GM12878 (cell line): ENCODE measurements around the gene PRR16. TPM values are rescaled to one million over a fixed set of nuclear protein-coding genes. Genes with fewer than 3 reads are reported as not detected.

Experiments used
- ATAC-seq: fragments of 200-7000 bp; cut with Tn5 transposase; 3 replicates; pipeline ENCODE4 v1.9.1; 2020; ENCODE audit warnings: mild to moderate bottlenecking, moderate library complexity
- BruUV-seq: library from RNA; stranded (reverse); fragments of 400-500 nt; replicated peaks from 2 replicates; lab custom pipeline; 2021; lab: Mats Ljungman, UMichigan
- CTCF ChIA-PET: fragments of 300-600 bp; sonication (Branson Sonifier 250); formaldehyde crosslinking; extraction: SDS; loops from one replicate; lab custom pipeline; 2021; ENCODE audit warnings: inconsistent platforms; lab: Yijun Ruan, JAX
- POLR2A ChIA-PET: fragments of 350-600 bp; formaldehyde crosslinking; extraction: SDS; loops from one replicate; lab custom pipeline; 2021; ENCODE audit warnings: inconsistent platforms; lab: Charles Lee
- RAD21 ChIA-PET: fragments of 300-600 bp; sonication (Branson Sonifier 250); formaldehyde crosslinking; loops from one replicate; lab custom pipeline; 2023; ENCODE audit warnings: antibody characterized with exemption; ENCODE audit not compliant: unreplicated experiment; lab: Charles Lee
- SMC1A ChIA-PET: fragments of 300-600 bp; sonication (Branson Sonifier 250); formaldehyde crosslinking; loops from one replicate; lab custom pipeline; 2023; ENCODE audit not compliant: unreplicated experiment, uncharacterized antibody; lab: Charles Lee
- DNase-seq: peaks from one replicate; pipeline ENCODE4 v3.0.0-alpha.2; 2011; ENCODE audit warnings: low read depth, low spot score
- FAIRE-seq: peaks from 3 replicates; lab custom pipeline; 2011; peaks lifted over from hg19 to GRCh38; lab: Jason Lieb, UNC
- H2AFZ ChIP-seq: 2 replicates; pipeline ENCODE4 v1.6.0; 2011; ENCODE audit warnings: low read depth, low read length, control low read depth; ENCODE audit not compliant: control insufficient read depth
- H3K27ac ChIP-seq: 2 replicates; pipeline ENCODE4 v1.5.1; 2011; ENCODE audit warnings: control low read depth; ENCODE audit not compliant: control insufficient read depth, insufficient read depth
- H3K27me3 ChIP-seq, 2 experiments: replicated peaks in 1 of 2; 2 replicates each; pipeline versions ENCODE4 v1.6.0 to v1.6.1; 2011; ENCODE audit warnings: low read length in 1 of 2; ENCODE audit not compliant: control insufficient read depth in 2 of 2, insufficient read depth in 2 of 2
- H3K36me3 ChIP-seq, 2 experiments: 2 replicates each; pipeline ENCODE4 v1.5.1; 2011; ENCODE audit warnings: low read length in 1 of 2; ENCODE audit not compliant: control insufficient read depth in 2 of 2, insufficient read depth in 2 of 2
- H3K4me1 ChIP-seq: 2 replicates; pipeline ENCODE4 v1.6.1; 2011; ENCODE audit warnings: mild to moderate bottlenecking, low read length, moderate library complexity, mixed read lengths; ENCODE audit not compliant: control insufficient read depth, insufficient read depth
- H3K4me2 ChIP-seq: 2 replicates; pipeline ENCODE4 v1.6.0; 2011; ENCODE audit warnings: control low read depth; ENCODE audit not compliant: control insufficient read depth, insufficient read depth
- H3K4me3 ChIP-seq: fragments of 200-600 bp; sonication (generic); 2 replicates; pipeline ENCODE4 v1.5.1; 2016
- H3K79me2 ChIP-seq: 2 replicates; pipeline ENCODE4 v1.6.0; 2011; ENCODE audit warnings: low read length; ENCODE audit not compliant: control insufficient read depth, insufficient read depth
- H3K9ac ChIP-seq: 2 replicates; pipeline ENCODE4 v1.8.0; 2011; ENCODE audit warnings: low read length, control low read depth, mixed read lengths; ENCODE audit not compliant: control insufficient read depth, insufficient read depth
- H3K9me3 ChIP-seq: replicated peaks from 3 replicates; pipeline ENCODE4 v1.5.1; 2011; ENCODE audit warnings: mild to moderate bottlenecking, low read length; ENCODE audit not compliant: control insufficient read depth, insufficient read depth
- H4K20me1 ChIP-seq: 2 replicates; pipeline ENCODE4 v1.6.0; 2011; ENCODE audit not compliant: control insufficient read depth, insufficient read depth
- BHLHE40 ChIP-seq, 2 experiments: fragments of 450-650 bp in 1 of 2; IDR thresholded peaks; 2 replicates each; pipeline ENCODE4 v1.6.1; 2011 to 2017; ENCODE audit warnings: low read depth in 2 of 2, borderline replicate concordance in 1 of 2, improper control_type of control experiment in 1 of 2, low read length in 1 of 2, mild to moderate bottlenecking in 1 of 2
- CBX5 ChIP-seq: sonication (generic); IDR thresholded peaks from 2 replicates; pipeline ENCODE4 v1.6.1; 2016; ENCODE audit warnings: low read depth, moderate library complexity, mild to moderate bottlenecking, inconsistent platforms
- CHD4 ChIP-seq: fragments of 200-600 bp; sonication (generic); IDR thresholded peaks from 2 replicates; pipeline ENCODE4 v1.6.1; 2016; ENCODE audit warnings: mild to moderate bottlenecking
- FOXM1 ChIP-seq: IDR thresholded peaks from 2 replicates; pipeline ENCODE4 v1.6.1; 2012; ENCODE audit warnings: low read depth, mild to moderate bottlenecking, inconsistent platforms, low read length, moderate library complexity
- GATAD2B ChIP-seq: fragments of 450-650 bp; conservative IDR thresholded peaks from 2 replicates; pipeline ENCODE4 v1.6.1; 2017; ENCODE audit warnings: low read depth, mild to moderate bottlenecking, moderate library complexity
- KLF5 ChIP-seq: fragments of 450-650 bp; IDR thresholded peaks from 2 replicates; pipeline ENCODE4 v1.6.1; 2014; ENCODE audit warnings: mild to moderate bottlenecking; ENCODE audit not compliant: partially characterized antibody
- NR2C2 ChIP-seq: IDR thresholded peaks from 2 replicates; pipeline ENCODE4 v1.6.1; 2011; ENCODE audit warnings: borderline replicate concordance, low read depth; ENCODE audit not compliant: control insufficient read depth, insufficient read length
- NR2F1 ChIP-seq: fragments of 450-650 bp; conservative IDR thresholded peaks from 2 replicates; pipeline ENCODE4 v1.6.1; 2017; ENCODE audit warnings: mild to moderate bottlenecking
- RBBP5 ChIP-seq: fragments of 200-600 bp; sonication (generic); conservative IDR thresholded peaks from 2 replicates; pipeline ENCODE4 v1.6.1; 2016
- SMAD1 ChIP-seq: fragments of 450-650 bp; IDR thresholded peaks from 2 replicates; pipeline ENCODE4 v1.6.1; 2018; ENCODE audit warnings: mild to moderate bottlenecking, low read depth; ENCODE audit not compliant: partially characterized antibody
- SMAD5 ChIP-seq: IDR thresholded peaks from 2 replicates; pipeline ENCODE4 v1.6.1; 2016; ENCODE audit warnings: antibody characterized with exemption, low read depth
- WGBS: methylation state at CpG from one replicate; pipeline ENCODE4 v1.1.6; 2016; ENCODE audit warnings: low lambda C conversion rate; ENCODE audit not compliant: insufficient replicate concordance, insufficient coverage; ENCODE audit errors: missing lambda C conversion rate; 5-methylcytosine and 5-hydroxymethylcytosine counted together
- in situ Hi-C: fragments of 300-500 bp; cut with MboI; formaldehyde crosslinking; loops from 9 replicates; pipeline ENCODE4 v1.14.3; 2018; ENCODE audit warnings: mixed read lengths
- intact Hi-C: fragments of 100-400 bp; cut with micrococcal nuclease; formaldehyde crosslinking; loops from one replicate; pipeline ENCODE4 v1.14.2; 2022; ENCODE audit not compliant: unreplicated experiment
- polyA plus RNA-seq, 11 experiments: library from polyadenylated mRNA; depleted of rRNA in 4 of 11; unstranded in 6 of 11; stranded (reverse) in 5 of 11; fragments of >200 nt; fragmentation: Nextera tagmentation in 4 of 11; fragmentation: Illumina TruSeq in 1 of 11; extraction: Ambion mirVana in 4 of 11; extraction: Trizol in 1 of 11; gene quantifications; 1 replicate in 1 of 11; 2 replicates in 10 of 11; pipeline versions ENCODE4 v1.2.1 to v1.2.3, GENCODE V29; 2011 to 2016; ENCODE audit warnings: inconsistent platforms in 2 of 11, missing spikeins in 2 of 11, low read depth in 1 of 11
- total RNA-seq, 4 experiments: library from RNA; depleted of rRNA in 3 of 4; stranded (reverse); fragments of >200 nt in 3 of 4; fragmentation: Illumina TruSeq in 1 of 4; extraction: Trizol in 1 of 4; gene quantifications; 2 replicates each; pipeline versions ENCODE4 v1.2.1 to v1.2.3, GENCODE V29; 2013 to 2021
- TF ChIP-seq, protein P1 (sequence below): IDR thresholded peaks from 2 replicates; pipeline ENCODE4 v1.6.1; 2012; ENCODE audit warnings: mild to moderate bottlenecking, low read depth, low read length
- TF ChIP-seq, protein P2 (sequence below): fragments of 150-350 bp; IDR thresholded peaks from 2 replicates; pipeline ENCODE4 v1.6.1; 2016; ENCODE audit warnings: low read depth, low read length
- TF ChIP-seq, protein P3 (sequence below), 3 experiments: IDR thresholded peaks in 2 of 3; conservative IDR thresholded peaks in 1 of 3; 2 replicates each; pipeline ENCODE4 v1.5.1; 2011; ENCODE audit warnings: low read depth in 3 of 3, low read length in 3 of 3, mild to moderate bottlenecking in 3 of 3, control low read depth in 2 of 3, moderate library complexity in 2 of 3, inconsistent platforms in 1 of 3, mixed read lengths in 1 of 3; ENCODE audit not compliant: control insufficient read depth in 2 of 3, insufficient read depth in 1 of 3; ENCODE audit errors: extremely low read depth in 1 of 3

The PRR16 gene
- total and polyA plus RNA-seq, 10 of the 15 experiments (the other 5 are each of a cell fraction or from before 2014, with no cell fraction given), result not detected

DNA sequence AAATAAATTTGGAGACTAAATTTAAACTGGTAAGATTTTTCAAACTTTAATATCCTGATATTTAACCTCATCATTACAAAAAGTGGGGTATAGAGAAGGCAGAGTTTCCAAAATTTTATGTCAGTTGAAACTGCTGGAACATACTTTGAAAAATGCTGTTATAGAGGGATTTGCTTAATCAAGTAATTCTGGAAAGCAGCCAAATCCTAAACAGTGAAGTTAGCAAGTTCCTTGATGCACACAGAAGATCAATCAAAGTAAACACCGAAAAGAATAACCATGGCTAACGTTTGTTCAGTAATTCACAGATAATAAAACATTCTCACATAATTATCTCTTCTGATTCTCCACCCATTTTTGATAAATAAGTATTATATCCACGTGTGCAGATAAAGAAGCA lies 8.1 kb upstream of the PRR16 start:
- Histone ChIP-seq H3K9me3 (no peaks in the 10 kb centered on the region), H3K4me2 (no peak overlapping the region), H3K4me3 (no peak overlapping the region), H3K4me1 (no peaks in the 10 kb centered on the region), H3K9ac (no peak overlapping the region), H3K36me3 (no peaks in the 10 kb centered on the region), H3K27ac (no peak overlapping the region), H4K20me1 (no peaks in the 10 kb centered on the region), H2AFZ (no peak overlapping the region), H3K27me3 (no peaks in the 10 kb centered on the region), H3K79me2 (no peaks in the 10 kb centered on the region)
- BruUV-seq, result no TSS peak
- TF ChIP-seq KLF5 (no peak), NR2F1 (no peak), RBBP5 (no peak), CBX5 (no peak), BHLHE40 (IDR thresholded peaks at IDR 0.05; ENCODE audit: borderline replicate concordance in 1 of 2, low read depth in 2 of 2, low read length in 1 of 2) (no peak), NR2C2 (no peak), SMAD1 (no peak), SMAD5 (no peak), CHD4 (no peak), GATAD2B (no peak), FOXM1 (no peak)
- TF ChIP-seq, protein P1, sequence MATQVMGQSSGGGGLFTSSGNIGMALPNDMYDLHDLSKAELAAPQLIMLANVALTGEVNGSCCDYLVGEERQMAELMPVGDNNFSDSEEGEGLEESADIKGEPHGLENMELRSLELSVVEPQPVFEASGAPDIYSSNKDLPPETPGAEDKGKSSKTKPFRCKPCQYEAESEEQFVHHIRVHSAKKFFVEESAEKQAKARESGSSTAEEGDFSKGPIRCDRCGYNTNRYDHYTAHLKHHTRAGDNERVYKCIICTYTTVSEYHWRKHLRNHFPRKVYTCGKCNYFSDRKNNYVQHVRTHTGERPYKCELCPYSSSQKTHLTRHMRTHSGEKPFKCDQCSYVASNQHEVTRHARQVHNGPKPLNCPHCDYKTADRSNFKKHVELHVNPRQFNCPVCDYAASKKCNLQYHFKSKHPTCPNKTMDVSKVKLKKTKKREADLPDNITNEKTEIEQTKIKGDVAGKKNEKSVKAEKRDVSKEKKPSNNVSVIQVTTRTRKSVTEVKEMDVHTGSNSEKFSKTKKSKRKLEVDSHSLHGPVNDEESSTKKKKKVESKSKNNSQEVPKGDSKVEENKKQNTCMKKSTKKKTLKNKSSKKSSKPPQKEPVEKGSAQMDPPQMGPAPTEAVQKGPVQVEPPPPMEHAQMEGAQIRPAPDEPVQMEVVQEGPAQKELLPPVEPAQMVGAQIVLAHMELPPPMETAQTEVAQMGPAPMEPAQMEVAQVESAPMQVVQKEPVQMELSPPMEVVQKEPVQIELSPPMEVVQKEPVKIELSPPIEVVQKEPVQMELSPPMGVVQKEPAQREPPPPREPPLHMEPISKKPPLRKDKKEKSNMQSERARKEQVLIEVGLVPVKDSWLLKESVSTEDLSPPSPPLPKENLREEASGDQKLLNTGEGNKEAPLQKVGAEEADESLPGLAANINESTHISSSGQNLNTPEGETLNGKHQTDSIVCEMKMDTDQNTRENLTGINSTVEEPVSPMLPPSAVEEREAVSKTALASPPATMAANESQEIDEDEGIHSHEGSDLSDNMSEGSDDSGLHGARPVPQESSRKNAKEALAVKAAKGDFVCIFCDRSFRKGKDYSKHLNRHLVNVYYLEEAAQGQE, result no peak
- TF ChIP-seq, protein P2, sequence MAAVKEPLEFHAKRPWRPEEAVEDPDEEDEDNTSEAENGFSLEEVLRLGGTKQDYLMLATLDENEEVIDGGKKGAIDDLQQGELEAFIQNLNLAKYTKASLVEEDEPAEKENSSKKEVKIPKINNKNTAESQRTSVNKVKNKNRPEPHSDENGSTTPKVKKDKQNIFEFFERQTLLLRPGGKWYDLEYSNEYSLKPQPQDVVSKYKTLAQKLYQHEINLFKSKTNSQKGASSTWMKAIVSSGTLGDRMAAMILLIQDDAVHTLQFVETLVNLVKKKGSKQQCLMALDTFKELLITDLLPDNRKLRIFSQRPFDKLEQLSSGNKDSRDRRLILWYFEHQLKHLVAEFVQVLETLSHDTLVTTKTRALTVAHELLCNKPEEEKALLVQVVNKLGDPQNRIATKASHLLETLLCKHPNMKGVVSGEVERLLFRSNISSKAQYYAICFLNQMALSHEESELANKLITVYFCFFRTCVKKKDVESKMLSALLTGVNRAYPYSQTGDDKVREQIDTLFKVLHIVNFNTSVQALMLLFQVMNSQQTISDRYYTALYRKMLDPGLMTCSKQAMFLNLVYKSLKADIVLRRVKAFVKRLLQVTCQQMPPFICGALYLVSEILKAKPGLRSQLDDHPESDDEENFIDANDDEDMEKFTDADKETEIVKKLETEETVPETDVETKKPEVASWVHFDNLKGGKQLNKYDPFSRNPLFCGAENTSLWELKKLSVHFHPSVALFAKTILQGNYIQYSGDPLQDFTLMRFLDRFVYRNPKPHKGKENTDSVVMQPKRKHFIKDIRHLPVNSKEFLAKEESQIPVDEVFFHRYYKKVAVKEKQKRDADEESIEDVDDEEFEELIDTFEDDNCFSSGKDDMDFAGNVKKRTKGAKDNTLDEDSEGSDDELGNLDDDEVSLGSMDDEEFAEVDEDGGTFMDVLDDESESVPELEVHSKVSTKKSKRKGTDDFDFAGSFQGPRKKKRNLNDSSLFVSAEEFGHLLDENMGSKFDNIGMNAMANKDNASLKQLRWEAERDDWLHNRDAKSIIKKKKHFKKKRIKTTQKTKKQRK, result no peak
- TF ChIP-seq, protein P3, sequence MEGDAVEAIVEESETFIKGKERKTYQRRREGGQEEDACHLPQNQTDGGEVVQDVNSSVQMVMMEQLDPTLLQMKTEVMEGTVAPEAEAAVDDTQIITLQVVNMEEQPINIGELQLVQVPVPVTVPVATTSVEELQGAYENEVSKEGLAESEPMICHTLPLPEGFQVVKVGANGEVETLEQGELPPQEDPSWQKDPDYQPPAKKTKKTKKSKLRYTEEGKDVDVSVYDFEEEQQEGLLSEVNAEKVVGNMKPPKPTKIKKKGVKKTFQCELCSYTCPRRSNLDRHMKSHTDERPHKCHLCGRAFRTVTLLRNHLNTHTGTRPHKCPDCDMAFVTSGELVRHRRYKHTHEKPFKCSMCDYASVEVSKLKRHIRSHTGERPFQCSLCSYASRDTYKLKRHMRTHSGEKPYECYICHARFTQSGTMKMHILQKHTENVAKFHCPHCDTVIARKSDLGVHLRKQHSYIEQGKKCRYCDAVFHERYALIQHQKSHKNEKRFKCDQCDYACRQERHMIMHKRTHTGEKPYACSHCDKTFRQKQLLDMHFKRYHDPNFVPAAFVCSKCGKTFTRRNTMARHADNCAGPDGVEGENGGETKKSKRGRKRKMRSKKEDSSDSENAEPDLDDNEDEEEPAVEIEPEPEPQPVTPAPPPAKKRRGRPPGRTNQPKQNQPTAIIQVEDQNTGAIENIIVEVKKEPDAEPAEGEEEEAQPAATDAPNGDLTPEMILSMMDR (IDR thresholded peaks at IDR 0.05 in 2 of 3, conservative IDR thresholded peaks at IDR 0.05 in 1 of 3; ENCODE audit: control insufficient read depth in 2 of 3, extremely low read depth in 1 of 3, insufficient read depth in 1 of 3, low read depth in 3 of 3, low read length in 3 of 3), result no peak
- RAD21 ChIA-PET, result no interaction called here
- in situ Hi-C loops, result loop anchor here (10.0 to 25.0 kb wide), 3 partner anchors 981 to 1469 kb away; partner anchors contain the start of gene DTWD2
- DNase-seq (no peak), FAIRE-seq (no peak), ATAC-seq (no peak)
- CTCF ChIA-PET, result no interaction called here
- SMC1A ChIA-PET, result no interaction called here
- POLR2A ChIA-PET, result no interaction called here
- WGBS, result 15% methylated on average over 3 of the region's 3 CpGs
- intact Hi-C loops, result no loop called here
